Measurements from ENCODE around the gene GDF7.

The GDF7 gene

DNA sequence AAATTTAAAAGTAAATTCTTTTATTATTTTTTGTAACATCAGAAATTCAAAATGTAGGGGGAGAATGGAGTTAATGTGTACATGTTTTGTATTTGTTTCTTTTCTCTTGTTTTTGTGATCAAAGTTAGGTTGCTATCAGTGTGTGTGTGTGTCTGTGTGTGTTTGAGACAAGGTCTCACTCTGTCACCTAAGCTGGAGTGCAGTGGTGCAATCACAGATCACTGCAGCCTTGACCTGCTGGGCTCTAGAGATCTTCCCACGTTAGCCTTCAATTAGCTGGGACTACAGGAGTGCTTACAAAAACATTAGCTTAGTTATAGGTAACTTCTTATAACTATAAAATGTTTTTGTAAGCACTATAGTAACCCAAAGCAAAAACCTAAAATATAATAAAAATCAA, 50.7 kb downstream of the GDF7 start:
- H3K27ac ChIP-seq: no peak overlapping the region
- TF ChIP-seq, protein P1, sequence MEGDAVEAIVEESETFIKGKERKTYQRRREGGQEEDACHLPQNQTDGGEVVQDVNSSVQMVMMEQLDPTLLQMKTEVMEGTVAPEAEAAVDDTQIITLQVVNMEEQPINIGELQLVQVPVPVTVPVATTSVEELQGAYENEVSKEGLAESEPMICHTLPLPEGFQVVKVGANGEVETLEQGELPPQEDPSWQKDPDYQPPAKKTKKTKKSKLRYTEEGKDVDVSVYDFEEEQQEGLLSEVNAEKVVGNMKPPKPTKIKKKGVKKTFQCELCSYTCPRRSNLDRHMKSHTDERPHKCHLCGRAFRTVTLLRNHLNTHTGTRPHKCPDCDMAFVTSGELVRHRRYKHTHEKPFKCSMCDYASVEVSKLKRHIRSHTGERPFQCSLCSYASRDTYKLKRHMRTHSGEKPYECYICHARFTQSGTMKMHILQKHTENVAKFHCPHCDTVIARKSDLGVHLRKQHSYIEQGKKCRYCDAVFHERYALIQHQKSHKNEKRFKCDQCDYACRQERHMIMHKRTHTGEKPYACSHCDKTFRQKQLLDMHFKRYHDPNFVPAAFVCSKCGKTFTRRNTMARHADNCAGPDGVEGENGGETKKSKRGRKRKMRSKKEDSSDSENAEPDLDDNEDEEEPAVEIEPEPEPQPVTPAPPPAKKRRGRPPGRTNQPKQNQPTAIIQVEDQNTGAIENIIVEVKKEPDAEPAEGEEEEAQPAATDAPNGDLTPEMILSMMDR (conservative IDR thresholded peaks at IDR 0.05): no peak

DNA sequence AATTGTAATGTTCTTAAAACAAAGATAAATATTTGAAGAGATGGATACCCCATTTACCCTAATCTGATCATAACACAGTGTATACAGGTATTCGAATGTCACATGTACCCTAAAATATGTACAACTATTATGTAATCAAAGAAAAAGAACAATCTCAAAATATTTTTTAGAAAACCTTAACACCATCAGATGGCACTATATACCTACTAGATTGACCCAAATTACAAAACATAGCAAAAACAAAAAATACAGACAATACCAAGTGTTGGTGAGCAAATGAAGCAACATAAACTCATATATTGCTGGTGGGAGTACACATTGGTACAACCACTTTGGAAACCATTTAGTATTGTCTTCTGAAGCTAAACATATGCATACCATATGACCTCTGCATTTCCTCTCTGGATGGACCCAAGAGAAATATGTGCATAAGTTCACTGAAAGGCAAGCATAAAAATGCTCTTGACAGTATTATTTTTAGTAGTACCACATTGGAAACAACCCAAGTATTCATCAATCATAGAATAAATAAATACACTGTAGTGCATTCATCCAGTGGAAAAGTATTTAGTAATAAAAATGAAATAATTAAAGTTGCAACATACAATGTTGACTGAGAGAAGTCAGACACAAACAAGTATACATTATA, 55.8 kb downstream of the GDF7 start:
- TF ChIP-seq, protein P1 (conservative IDR thresholded peaks at IDR 0.05): peak; percentile 26; the same call in 1 of the 2 replicates
- no peak overlapping the region for H3K27ac ChIP-seq

DNA sequence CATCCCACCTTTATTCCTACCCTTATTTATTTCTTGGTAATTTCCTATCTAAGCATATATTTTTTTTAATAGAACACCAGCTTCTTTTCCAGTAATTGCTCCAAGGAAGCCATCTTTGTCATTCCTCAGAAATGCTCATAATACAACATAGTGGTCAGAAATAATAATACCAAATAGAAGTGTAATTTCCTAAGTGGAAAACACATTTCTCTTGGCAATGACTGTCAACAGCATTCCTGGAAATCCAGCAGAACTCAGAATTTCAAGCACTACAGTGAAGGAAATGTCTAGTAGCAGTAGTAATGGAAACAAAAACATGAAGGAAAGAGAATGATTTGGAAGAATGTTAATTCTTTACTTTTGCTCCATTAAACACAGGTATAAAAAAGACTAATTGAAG, 56.6 kb downstream of the GDF7 start:
- TF ChIP-seq, protein P1 (conservative IDR thresholded peaks at IDR 0.05): no peak
- H3K27ac ChIP-seq: no peak overlapping the region

DNA sequence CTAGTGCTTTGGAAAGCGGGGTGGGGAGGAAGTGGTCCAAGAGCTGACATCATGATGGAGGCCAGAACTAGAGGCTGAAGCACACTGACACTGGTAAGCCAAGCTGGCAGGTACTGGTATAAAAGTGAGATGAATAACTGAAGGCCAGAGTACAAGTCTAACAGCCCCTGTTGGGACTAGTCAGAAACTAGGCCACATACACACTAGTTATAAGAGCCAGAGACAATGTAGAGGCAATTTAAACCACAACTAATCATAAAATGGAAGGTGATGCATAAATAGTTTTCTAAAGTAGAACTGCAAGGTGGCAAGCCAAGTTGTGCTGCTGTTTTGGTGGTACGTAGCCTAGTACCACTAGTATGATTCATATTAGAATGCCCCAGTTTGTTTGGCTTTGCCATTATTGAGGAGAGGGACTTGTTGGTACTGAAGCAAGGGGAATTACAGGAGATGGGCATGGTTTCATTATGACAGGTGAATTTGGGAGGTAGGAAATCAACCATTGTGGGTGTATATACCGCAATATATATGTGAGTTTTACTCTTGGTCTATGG, 57.6 kb downstream of the GDF7 start:
- TF ChIP-seq, protein P1 (conservative IDR thresholded peaks at IDR 0.05): no peak
- H3K27ac ChIP-seq: no peak overlapping the region

DNA sequence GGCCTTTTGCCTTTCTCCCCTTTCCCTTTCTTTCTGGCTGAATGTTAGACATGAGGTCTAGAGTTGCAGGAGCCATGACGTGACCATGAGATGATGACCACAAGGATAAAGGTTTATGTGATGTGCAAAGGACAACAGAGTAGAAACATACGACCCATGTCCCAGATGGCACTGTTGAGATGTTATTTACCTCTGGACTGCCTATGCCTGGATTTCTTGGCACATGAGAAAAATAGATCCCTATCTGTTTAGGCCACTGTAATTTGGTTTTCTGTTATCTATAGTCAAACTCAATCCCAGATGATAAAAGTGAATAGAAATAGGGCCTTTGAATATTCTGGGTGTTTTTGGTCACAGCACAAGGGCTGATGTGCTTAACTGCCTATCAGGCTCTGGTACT, 58.8 kb downstream of the GDF7 start:
- TF ChIP-seq, protein P1 (conservative IDR thresholded peaks at IDR 0.05): no peak
- H3K27ac ChIP-seq: no peak overlapping the region

DNA sequence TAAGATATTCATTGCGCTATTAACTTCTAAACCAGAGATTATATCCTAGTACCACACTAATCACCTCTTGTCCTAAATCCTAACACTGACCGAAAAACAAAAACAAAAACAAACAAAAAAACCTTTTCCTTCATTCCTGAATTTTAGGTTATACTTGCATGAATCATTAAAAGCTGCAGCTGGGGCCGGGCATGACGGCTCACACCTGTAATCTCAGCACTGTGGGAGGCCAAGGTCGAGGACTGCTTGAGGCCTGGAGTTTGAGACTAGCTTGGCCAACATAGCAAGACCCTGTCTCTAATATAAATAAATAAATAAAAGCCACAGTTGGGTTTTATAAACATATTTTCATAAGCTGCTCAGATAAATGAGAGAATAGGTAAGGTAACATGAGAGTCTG, 60.0 kb downstream of the GDF7 start:
- TF ChIP-seq, protein P1 (conservative IDR thresholded peaks at IDR 0.05): no peak
- H3K27ac ChIP-seq: no peak overlapping the region

DNA sequence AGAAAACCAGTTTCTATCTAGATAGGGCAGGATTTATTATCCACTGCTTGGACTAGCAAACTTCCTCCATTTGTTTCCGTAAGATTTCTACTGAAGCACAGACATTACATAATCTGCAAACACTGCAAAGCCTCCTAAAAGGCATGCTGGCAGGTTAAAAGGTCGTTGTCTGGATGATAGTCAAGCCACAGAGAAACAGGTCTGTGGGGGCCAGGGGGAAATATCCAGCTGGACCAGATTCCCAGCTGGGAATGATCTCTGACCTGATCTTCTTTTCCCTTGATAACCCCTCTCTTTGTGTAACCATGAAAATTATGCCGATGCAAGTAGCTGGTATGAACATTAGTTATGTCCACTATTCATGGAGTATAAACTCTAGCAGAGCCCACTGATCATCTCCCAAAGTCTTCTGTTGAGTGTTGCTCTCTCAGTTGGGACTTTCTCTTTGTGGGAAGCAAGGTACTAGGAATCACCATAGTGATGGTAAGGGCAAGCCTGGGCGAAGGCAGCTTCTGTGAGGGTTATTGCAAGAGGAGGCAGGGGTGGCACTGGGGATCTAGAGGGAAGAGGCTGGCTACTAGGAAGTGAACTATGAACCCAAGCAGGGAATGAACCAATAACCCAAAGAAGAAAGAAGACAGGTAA, 61.3 kb downstream of the GDF7 start:
- TF ChIP-seq, protein P1 (conservative IDR thresholded peaks at IDR 0.05): no peak
- no peak overlapping the region for H3K27ac ChIP-seq

Data from VCaP (cell line).